DMS79 (cell line): Measurements from ENCODE around the gene SUGT1.
"Not testable (repeated sequence)": the region's sequence is repeated elsewhere in the genome, so short reads cannot be mapped to it uniquely, and the experiment has no call there.

Source experiments
- DNase-seq: peaks from one replicate; lab custom pipeline; 2025; lab: John Stamatoyannopoulos, UW

Gene SUGT1

GRCh38 chr13:52652196-52652979, at the start of gene SUGT1:
TSS of gene SUGT1 (plus strand) at chr13:52652836. CDS start at chr13:52652921, 85 bp downstream.
- DNase-seq: peak; percentile 93

GRCh38 chr13:52603316-52603715, 49.3 kb upstream of the SUGT1 start:
- DNase-seq: not testable (repeated sequence)

GRCh38 chr13:52606126-52606525, 46.5 kb upstream of the SUGT1 start:
- not testable (repeated sequence) for DNase-seq

- not testable (repeated sequence) for DNase-seq
Measured at GRCh38 chr13:52606795-52607194, 45.8 kb upstream of the SUGT1 start.

- not testable (repeated sequence) for DNase-seq
Measured at GRCh38 chr13:52608184-52608583, 44.5 kb upstream of the SUGT1 start.

DNA sequence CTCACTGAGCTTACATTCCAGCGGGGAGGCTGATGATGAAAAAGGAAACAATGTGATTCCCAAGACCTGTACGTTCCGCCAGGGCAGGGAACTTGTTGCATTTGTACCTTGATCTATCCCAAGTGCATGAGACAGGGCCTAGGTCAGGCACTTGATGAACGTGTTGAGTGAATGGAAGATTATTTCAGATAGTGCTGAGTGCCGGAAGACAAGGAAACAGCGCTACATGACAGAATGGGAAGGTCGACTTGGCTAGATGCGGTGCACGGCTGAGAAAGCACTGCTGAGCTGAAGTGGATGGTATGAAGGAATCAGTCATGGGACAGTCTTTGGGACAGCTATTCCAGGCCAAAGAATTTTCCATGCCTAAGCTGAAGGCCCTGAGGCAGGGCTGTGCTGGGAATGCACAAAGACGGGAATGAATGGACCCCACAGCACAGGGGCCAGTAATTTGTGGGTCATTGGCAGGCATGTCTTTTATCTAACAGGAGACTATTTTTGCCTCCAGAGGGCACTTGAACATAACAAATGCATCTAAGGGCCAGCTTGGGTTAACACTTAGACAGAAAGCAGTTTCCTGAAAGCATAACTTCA, 43.5 kb upstream of the SUGT1 start:
- DNase-seq: not testable (repeated sequence)

- not testable (repeated sequence) for DNase-seq
Measured at GRCh38 chr13:52610158-52610557, 42.5 kb upstream of the SUGT1 start.

GRCh38 chr13:52615134-52615801, 37.4 kb upstream of the SUGT1 start:
- no peak for DNase-seq

GRCh38 chr13:52615812-52616211, 36.8 kb upstream of the SUGT1 start:
- no peak for DNase-seq

DNA sequence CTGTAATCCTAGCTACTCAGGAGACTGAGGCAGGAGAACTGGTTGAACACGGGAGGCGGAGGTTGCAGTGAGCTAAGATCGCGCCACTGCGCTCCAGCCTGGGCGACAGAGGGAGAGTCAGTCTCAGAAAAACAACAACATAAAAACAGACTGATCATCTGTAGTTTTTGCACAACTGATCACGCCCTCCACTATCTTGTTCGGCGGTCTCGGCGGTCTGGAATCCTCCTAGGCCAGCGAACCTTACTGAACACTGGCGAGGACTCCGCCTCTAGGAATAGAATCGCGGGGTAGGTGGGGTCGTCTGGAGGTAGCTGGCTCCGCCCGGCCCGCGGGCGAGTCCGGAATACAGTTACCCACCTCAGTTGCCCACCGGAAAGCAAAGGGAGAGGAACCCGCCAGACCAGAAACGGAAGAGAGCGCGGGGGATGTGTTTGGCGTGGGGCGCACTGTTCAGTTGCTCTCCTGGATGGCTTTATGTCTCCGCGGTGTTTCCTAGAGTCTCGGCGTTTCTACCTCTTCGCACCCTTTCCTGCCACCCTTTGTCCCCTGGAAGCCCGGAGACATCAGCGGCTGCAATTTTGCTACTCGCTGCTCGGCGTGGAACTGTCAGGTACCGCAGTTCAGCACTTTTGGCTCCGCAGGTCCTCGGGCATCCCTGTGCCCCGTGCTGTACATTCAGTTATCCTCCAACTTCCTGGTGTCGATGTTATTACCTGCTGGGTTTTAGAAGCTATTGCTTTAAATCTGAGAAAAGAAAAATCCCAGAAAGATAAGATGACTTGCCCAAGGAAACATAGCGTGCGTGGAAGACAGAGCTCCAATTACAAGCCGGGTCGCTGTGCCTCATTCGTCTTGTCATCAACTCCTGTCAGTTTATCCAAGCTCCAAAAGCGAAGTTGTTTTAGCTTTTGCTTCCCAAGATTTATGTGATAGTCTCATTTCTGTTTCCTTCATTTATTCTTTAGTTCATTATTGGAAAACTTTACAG, 35.3 kb upstream of the SUGT1 start:
- peak; percentile 75 for DNase-seq

DNA sequence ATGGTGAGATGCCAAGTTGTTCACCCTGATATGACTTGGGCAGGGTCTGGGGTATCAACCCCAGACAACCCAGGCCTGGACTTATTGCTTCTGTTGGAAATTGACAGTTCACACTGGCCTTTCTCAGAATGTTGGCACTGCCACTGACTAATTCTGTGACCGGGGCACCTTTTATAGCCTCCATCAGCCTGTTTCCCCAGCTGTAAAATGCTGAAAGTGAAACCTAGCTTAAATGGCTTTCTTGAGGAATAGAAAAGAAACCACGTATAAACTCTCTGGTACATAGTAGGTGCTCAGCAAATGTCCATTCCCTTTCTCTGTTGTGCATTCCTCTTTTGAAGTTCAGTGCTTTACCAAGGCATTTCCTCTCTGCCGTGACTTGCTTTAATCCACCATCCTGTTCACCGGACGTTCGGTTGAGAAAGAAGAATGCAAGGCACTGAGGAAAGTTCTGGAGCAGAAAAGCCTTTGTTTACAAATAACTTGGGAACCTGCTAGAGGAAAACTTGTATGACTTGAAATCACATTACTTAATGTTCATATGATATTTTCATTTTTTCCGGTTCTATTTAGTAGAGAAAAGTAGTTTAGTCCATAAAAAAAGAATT, 21.4 kb upstream of the SUGT1 start:
- DNase-seq: not testable (repeated sequence)

DNA sequence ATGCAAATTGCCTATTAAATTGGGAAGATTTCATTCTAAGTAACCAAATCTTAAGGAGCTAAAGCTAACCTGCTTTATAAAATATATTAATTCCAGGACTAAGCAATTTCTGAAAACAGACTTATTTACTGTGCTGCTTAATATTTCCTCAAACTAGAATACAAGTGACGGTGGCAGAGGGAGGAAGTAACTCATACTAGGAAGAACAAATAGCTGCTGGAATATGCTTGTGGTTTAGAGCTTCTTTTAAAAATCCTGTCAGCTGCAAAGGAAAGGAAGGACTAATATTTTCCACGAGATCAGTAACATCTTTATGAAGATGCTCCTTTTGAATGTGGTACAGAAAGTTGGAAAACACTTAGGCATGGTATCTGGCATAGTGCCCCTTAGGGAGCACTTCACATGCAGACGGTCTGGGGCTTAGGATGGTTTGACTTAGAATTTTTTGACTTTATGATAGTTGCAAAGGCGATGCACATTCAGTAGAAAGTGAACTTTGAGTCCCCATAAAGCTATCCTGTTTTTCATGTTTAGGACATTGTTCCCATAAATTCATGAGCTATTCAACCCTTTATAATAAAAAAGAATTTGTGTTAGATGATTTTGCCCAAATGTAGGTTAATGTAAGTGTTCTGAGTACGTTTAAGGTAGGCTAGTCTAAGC, 13.8 kb upstream of the SUGT1 start:
- no peak for DNase-seq

- DNase-seq: no peak
Measured at GRCh38 chr13:52642131-52642530, 10.5 kb upstream of the SUGT1 start, which contains the start of gene HNRNPA1L2. TSS of gene HNRNPA1L2 (plus strand) at chr13:52642431. CDS start at chr13:52642493, 62 bp downstream.

DNA sequence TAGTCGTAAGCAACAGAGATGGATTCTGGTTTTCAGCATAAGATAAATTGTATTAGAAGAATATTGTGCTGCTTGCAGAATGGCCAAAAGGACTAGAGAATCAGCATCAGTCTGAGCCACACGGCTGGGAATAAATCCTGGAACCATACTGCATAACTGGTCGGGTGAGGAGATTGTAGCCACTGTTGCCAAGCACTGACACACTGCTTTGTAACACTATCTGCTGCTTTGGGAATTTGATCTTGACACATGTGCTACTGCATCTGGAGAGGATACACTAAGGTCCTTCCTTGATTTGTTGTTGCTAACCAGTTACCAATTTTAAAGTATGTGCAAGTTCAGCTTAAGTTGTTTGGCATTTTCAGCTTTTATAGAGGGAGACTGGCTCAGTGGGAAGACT, 8.5 kb upstream of the SUGT1 start:
- DNase-seq: no peak

DNA sequence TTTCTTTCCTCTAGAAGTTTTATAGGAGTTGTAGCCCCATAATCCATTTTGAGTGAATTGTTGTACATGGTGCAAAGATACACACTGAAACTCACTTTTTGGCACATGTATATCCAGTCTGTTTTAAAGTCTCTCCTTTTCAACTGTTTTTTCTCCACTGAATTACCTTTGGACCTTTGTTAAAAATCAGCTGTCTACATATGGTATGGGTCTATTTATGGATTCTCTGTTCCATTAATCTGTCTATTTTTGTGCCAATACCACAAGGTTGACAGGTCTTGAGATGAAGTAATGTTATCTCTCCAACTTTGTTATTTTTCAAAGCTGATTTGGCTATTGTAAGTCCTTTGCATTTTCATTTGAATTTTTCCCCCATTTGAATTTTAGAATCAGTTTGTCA, 5.7 kb upstream of the SUGT1 start:
- no peak for DNase-seq

DNA sequence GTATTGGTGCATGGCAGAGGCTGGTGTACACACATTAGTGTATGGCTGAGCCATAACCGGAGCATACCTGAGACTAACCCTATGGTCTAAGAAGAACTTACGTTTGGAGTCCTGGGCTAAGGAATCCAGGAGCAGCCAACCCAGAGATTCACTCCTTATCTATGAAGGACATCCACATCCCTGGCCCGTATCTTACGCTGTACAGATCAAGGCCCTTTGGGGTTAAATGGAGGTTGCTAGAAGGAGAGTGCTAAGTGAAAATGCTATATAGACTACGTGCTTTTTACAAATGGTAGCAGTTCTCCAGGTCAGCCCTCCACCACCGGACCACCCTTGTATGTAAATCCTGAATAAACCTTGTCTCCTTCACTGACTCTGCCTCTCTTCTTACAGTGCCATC, 1.9 kb upstream of the SUGT1 start:
- no peak for DNase-seq

DNA sequence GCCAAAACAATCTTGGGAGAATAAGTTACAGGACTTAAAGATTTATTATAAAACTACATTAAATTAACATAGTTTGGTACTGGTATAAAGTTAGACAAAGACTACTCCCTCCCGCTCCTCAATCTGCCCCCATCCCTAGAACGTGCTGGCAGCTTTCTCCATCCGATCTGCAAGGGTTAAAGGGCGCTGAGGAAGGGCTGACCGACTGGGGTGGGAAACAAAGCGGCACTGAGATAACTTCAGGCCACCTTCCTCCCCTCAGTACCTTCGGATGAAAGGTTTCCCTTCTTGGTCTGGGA, 790 bp upstream of the SUGT1 start:
- no peak for DNase-seq

GRCh38 chr13:52652980-52653303, 306 bp downstream of the SUGT1 start:
- no peak for DNase-seq

- DNase-seq: no peak
Measured at GRCh38 chr13:52659340-52659739, 6.7 kb downstream of the SUGT1 start.

GRCh38 chr13:52664272-52664671, 11.6 kb downstream of the SUGT1 start:
- DNase-seq: no peak

DNA sequence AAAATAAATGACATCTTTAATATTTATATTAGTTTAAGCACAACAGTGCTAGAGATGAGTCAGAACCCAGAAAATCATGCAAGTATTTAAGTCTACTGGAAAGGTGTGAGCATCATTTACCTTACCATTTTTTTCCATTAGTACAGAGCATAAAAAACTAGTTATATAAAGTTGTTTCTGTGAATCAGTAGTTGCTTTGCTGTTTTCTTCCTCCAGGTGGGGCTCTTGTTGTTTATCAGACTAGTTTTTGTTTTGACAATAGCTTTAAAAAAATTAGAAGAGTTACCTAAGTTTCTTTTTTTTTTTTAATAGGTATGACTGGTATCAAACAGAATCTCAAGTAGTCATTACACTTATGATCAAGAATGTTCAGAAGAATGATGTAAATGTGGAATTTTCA, 12.7 kb downstream of the SUGT1 start:
- DNase-seq: peak; percentile 1
